ENCODE results near the gene INAVA. TPM values are rescaled to one million over a fixed set of nuclear protein-coding genes. Genes with fewer than 3 reads are reported as not detected.
"Not testable (repeated sequence)": the region's sequence is repeated elsewhere in the genome, so short reads cannot be mapped to it uniquely, and the experiment has no call there.

Gene INAVA
- polyA plus RNA-seq, 3 donors: 36.5 to 49.0 (median 46.5) TPM

DNA sequence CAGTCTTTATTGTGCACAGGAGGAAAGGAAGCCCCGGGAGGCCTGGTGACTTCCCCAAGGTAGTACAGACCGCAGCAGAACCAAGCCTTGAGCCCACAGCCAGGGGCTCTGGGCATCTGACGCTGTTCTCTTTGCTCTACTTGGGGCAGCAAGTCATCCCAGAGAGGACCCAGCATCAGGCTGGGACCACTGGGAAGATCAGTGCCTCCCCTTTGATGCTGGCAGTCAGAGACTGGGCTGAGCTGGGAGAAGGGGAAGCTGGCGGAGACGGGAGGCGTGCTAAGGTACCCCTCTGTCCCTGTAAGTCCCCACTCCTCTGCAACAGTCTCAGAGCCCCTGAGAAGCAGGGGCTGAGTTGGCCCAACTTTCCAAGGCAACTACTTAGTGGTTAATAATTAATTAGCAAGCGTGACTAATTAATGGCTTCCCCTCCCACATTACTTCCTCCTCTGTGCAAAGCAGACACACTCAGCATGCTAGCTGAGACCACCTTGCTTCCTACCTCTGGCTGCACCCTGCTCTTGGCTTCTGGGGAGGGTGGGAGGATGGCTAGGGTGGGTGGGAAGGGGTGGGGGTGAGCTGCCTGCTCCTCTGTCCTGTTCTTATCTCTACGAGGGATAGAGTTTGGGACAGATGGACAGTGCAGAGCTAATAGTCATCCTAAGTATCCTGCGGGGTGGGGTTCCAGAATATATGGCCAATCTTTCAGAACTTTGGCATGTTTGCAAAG is 1.3 kb downstream of the INAVA start:
- peak; percentile 68 for DNase-seq

DNA sequence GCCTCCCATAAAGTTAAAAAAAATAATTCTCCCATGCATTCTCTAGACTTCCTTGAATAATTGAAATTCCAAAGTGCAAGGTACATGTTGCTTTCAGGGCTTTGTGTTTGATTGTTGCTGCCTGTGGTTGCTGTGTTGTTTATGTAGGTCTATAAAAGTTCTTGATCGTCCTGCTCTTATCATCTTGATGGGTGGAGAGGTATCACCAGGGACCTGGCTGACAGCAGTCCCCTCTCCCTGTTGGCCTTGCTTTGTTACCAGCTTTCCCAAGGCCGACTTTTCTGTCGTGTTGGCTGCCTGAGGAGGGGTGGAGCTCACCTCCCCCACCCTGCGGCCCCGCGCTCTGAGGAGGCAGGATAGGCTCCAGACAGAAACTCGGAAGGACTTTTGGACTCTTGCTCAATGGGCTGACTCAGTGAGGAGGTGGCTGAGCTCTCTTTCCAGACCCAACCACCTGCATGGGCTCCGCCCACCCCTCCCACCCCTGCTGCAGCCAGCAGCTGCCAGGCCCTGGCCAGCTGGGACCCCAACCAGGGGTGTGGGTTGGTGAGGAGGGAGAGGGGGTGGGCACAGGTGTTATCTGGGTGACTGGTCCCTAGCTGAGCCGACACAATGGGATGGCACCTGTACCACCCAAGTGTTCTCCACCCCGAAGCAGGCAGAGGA is 2.0 kb downstream of the INAVA start:
- no peak for DNase-seq

- no peak for DNase-seq
These were observed 2.6 kb downstream of the INAVA start for GRCh38 chr1:200897259-200897658.

DNA sequence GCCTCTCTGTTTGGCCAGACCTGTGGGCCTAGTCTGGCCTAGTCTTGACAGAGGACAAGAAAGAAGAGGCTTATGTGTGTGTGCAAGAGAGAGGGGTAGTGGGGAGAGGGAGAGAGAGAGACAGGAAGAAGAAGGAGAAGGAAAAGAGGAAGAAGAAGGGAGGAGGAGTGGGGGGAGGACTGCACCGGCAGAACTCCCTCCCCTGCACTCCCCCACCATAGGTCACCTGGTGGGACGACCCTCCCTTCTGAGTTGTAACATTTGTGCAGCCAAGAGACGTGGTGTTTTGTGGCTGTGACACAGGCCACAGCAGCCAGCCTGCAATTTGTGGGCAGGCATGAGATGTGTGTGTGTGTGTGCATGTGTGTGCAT is 4.3 kb downstream of the INAVA start:
- no peak for DNase-seq

DNA sequence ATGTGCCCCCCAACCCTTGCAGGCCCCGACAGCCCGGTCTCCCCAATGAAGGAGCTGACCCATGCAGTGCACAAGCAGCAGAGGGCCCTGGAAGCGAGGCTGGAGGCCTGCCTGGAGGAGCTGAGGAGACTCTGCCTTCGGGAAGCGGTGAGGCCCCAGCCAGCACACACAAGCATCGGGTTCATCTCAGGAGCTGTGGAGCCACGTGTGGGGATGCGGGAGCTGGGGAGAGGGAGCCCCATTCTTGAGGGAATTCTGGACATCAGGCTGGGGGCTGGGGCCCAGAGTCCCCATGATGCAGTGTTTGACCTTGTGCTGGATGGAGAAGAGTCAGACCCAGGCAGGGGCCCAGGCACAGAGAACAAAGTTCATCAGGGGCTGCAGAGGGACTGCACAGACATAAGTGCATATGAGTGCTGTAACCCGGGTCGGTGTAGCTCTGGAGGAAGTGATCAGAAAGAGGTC is 4.8 kb downstream of the INAVA start:
- DNase-seq: no peak

- DNase-seq: no peak
These were observed 5.5 kb downstream of the INAVA start for GRCh38 chr1:200899954-200900867.

DNA sequence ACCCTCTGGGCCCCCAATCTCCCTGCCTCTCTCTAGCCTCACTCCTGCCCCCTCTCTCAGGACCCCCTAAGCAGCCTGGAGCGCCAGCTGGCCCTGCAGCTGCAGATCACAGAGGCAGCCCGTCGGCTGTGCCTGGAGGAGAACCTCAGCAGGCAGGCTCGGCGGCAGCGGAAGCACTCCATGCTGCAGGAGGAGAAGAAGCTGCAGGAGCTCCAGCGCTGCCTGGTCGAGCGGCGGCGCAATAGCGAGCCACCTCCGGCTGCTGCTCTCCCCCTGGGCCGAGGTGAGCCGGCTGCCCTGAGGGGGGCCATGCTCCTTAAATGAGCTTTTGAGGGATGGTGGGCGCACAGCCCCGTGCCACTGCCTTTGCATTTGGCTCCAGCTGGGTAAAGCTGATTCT is 6.2 kb downstream of the INAVA start:
- no peak for DNase-seq

DNA sequence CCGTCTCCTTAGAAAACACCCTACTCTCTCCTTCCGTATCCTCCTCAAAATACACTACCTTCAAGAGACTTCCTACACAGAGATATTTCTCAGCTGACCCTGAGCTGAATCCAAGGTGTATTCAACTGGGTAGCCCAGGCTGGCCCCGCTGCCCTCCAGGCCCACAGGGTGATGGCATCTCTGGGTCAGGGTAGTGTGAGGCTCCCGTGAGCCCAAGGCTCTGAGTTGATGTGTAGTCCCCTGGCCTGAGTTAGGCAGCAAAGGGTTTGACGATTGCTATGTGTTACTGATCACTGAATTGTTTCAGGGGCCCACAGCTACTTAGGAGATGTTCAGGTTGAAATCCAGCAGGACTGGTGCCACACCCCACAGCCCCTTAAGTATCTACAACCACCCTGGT is 6.7 kb downstream of the INAVA start:
- DNase-seq: no peak

DNA sequence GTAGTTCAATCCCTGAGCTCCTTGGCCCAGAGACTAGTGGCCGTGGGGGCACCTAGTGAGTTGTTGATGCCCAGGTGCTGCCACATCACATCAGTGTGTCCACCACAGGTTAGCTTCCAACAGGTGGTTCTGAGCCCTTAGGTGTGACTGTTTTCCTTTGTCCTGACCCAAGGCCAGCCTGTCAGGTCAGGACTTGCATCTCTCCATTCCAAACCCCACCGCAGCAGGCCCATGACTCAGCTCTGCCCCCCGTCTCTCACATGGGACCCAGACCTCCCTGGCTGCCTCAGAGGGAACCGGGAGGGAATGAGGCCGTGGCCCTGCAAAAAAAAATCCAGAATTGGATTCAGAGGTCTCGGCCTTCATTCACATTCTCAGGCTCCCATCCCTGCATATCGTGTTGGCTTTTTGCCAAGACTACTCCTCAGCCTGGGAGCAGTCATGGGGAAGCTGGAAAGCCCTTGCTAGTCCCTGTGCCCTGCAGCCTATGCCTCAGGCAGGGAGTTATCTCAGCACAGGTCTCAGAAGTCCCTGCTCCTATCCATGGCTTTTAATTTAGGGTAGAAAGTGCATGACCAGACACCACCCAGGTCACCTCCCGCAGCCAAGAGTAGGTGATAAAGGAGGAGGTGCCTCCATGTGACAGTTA is 7.2 kb downstream of the INAVA start:
- DNase-seq: no peak

- no peak for DNase-seq
These were observed 9.1 kb downstream of the INAVA start for GRCh38 chr1:200903793-200904192.

DNA sequence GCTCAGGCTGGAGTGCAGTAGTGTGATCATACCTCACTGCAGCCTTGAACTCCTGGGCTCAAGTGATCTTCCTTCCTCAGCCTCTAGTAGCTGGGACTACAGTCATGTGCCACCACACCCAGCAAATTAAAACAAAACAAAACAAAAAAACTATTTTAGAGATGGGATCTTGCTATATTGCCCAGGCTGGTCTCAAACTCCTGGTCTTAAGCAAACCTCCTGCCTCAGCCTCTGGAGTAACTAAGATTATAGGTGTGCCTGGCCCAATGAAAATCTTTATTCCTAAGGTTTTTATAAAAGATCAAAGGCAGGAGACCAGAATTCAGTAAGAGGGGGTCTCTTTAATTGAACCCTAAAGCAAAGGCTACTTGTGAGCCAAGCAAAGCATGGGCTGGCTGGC is 10.1 kb downstream of the INAVA start:
- DNase-seq: no peak

DNA sequence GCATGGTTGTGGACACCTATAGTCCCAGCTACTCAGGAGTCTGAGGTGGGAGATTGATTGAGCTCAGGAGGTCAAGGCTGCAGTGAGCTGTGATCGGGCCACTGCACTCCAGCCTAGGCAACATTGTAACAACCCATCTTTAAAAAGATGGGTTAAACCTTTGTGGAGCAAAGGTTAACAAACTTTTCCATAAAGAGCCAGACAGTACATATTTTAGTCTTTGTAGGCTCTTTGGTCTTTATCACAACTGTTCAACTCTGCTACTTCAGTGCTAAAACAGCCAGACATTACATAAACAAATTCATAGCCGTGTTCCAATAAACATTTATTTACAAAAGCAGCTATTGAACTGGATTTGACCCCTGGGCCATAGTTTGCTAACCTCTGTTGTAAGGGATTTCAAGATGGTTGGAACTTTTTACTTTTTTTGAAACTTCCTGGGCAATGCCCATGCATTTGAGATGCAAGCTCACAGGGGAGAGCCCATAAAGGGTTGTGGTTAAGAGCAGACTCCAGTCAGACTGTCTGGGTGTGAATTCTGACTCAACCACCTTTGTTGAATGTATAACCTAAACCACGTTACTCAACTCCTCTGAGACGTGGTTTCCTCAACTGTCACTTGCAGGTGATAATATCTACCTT is 10.8 kb downstream of the INAVA start:
- DNase-seq: no peak

GRCh38 chr1:200906491-200906890 is 11.8 kb downstream of the INAVA start:
- DNase-seq: no peak

GRCh38 chr1:200907611-200908097 is 13.0 kb downstream of the INAVA start:
- no peak for DNase-seq

GRCh38 chr1:200908191-200908868 is 13.6 kb downstream of the INAVA start:
- DNase-seq: no peak

DNA sequence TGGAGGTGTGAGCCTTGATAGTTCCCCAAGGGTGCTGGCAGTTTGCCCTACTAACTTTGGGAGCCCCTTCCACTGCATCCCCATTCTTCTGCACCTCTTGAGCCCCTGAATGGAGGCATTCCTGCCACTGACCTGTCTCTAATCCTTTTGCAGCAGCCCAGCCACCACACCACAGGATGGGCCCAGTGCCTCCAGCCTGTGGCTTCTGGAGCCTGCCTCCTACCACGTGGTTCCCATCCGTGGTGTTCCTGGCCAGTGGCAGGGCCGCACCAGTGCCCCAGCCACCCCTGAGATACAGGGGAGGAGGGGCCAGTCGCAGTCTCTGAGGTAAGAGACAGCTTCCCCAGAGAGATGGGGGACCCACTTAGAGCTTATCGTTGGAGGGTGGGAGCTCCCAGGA is 14.4 kb downstream of the INAVA start:
- no peak for DNase-seq

DNA sequence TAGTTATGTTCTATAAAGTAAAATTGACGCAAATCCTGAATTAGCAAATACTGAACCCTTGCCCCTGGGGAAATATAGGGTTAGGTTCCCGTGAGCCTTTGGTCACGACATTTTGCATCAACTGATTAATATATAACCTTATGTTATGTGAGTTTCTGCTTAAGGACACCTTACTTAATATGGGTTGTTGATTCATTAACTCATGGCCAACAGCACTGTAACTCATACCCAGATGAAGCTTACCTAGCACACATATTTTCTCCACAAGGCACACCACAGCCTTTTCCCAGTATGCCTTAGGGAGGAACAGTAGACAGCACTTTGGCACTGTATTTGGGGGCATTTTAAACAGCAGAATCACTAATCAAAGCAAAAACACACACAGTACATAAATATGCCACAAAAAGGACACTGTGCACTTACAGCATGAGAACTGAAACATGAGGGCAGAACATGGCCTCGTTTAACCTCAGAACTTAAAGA is 15.1 kb downstream of the INAVA start:
- DNase-seq: no peak

- DNase-seq: no peak
These were observed 16.7 kb downstream of the INAVA start for GRCh38 chr1:200911361-200911760.

- DNase-seq: not testable (repeated sequence)
These were observed 17.2 kb downstream of the INAVA start for GRCh38 chr1:200911936-200912335.

DNA sequence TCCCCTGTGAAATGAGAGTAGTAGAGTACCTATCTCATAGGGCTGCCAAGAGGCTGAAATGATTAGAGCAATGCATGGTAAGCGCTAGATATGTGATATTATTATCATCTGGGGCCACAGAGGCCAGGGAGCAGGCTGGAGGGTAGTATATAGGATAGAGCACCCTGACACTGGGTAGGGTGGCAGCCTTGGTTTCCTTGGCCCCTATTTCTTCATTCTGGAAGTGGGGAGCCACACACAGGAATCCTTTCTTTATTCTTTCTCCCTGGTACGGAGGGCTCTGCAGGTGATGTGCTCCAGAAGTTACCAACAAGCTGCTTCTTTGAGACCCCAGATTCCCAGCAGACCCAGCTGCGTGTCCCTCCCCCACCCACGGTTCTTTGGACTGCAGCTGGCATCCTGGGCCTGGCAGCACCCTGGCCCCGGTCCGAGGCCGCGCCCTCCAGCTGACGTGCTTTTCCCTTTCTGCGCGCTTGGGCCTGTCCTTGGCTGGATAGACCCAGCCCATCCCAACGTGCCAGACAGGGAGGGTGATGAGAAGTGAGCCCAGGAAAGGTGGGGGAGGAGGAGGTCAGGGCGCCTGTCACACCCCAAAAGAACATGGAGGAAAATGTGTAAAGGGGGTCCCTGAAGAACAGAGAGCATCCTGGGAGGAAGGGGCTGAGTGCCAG is 18.2 kb downstream of the INAVA start:
- DNase-seq: no peak

All from renal pelvis (tissue), 4 donors.